Measurements from ENCODE around the gene ZFAND6. TPM values are rescaled to one million over a fixed set of nuclear protein-coding genes. Genes with fewer than 3 reads are reported as not detected.

The ZFAND6 gene
- total and polyA plus RNA-seq, 10 of the 15 experiments (the other 5 are each of a cell fraction or from before 2014, with no cell fraction given): 78.9 to 179 (median 135) TPM

- TF ChIP-seq PBX3 (IDR thresholded peaks at IDR 0.05; ENCODE audit: insufficient replicate concordance, low read depth, low read length) (no peak), SP1 (IDR thresholded peaks at IDR 0.05; ENCODE audit: low read depth, low read length) (no peak), WRNIP1 (IDR thresholded peaks at IDR 0.05; ENCODE audit: borderline replicate concordance, low read depth, low read length) (no peak), MLLT1 (IDR thresholded peaks at IDR 0.05) (0 out of 2 replicates have a peak, but pooled peaks have one; percentile 20), ZNF592 (IDR thresholded peaks at IDR 0.05) (no peak), MAX (IDR thresholded peaks at IDR 0.05; ENCODE audit: low read depth, low read length) (no peak), PKNOX1 (IDR thresholded peaks at IDR 0.05) (no peak), POLR2AphosphoS2 (IDR thresholded peaks at IDR 0.05; ENCODE audit: low read depth, low read length) (no peak)
Observed at GRCh38 chr15:80020731-80021130, 38.7 kb upstream of the ZFAND6 start (continued).

All from GM12878 (cell line).